Purkinje cell (primary cell): ENCODE data around the gene MPST. TPM values are rescaled to one million over a fixed set of nuclear protein-coding genes. Genes with fewer than 3 reads are reported as not detected.

Experiments
- polyA plus RNA-seq: library from polyadenylated mRNA; unstranded; fragments of >200 nt; fragmentation: Nextera tagmentation; gene quantifications from 2 replicates; pipeline ENCODE4 v1.2.1, GENCODE V29; 2014

Gene MPST
- 0.19 and 3.0 TPM in 2 replicates for polyA plus RNA-seq

GRCh38 chr22:37019309-37020191, at the start of gene MPST, which contains the start of gene TST:
MPST (plus strand) TSS chr22:37019742; CDS start chr22:37019837, 95 bp downstream.
TST (minus strand) TSS chr22:37019447; CDS start chr22:37018732, 715 bp downstream.

GRCh38 chr22:37051391-37052385, 32.1 kb downstream of the MPST start, which contains the start of gene KCTD17:
KCTD17 (plus strand) TSS chr22:37051742; CDS start chr22:37051761, 19 bp downstream.

Other genes starting within 250 kb of the MPST start
- 48.3 and 68.6 TPM in 2 replicates for gene IFT27, start 243.6 kb upstream of the MPST start, polyA plus RNA-seq
- 21,664 and 27,916 TPM in 2 replicates for gene PVALB, start 202.7 kb upstream of the MPST start, polyA plus RNA-seq
- gene NCF4, start 158.7 kb upstream of the MPST start, polyA plus RNA-seq = 1.2 TPM in 1 of 2 replicates, not detected in the other
- not detected in 2 replicates for gene CSF2RB, start 106.1 kb upstream of the MPST start, polyA plus RNA-seq
- gene TST, start 295 bp upstream of the MPST start, polyA plus RNA-seq = 5.8 and 9.8 TPM in 2 replicates
- gene KCTD17, start 32.0 kb downstream of the MPST start, polyA plus RNA-seq = 0.99 and 4.5 TPM in 2 replicates
- not detected in 2 replicates for gene TMPRSS6, start 90.0 kb downstream of the MPST start, polyA plus RNA-seq
- not detected in 2 replicates for gene IL2RB, start 130.2 kb downstream of the MPST start, polyA plus RNA-seq
- 3.7 TPM in 1 of 2 replicates, not detected in the other for gene C1QTNF6, start 168.5 kb downstream of the MPST start, polyA plus RNA-seq
- gene SSTR3, start 192.7 kb downstream of the MPST start, polyA plus RNA-seq = 0.13 TPM in 1 of 2 replicates, not detected in the other
- gene RAC2, start 224.5 kb downstream of the MPST start, polyA plus RNA-seq = not detected in 2 replicates